ENCODE results near the gene GAREM1.

GAREM1 gene

DNA sequence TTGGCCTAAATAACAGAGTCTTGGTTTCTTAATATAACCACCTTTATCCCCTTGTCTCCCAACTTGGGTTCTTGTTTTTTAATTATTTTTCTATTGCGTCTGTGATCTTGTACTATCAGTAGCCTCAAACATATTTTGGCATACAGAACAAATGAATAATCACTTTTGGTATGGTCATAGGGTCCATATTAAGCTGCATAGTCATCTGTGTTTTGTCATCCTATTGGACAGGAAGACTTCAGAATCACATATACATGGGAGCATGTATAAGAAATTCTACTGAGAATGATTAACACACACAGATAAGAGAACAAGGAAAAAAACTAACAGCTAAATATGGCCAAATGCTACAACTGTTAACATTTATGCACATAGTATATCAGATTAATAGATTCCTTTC, 154.8 kb downstream of the GAREM1 start:
- TF ChIP-seq, protein P1, sequence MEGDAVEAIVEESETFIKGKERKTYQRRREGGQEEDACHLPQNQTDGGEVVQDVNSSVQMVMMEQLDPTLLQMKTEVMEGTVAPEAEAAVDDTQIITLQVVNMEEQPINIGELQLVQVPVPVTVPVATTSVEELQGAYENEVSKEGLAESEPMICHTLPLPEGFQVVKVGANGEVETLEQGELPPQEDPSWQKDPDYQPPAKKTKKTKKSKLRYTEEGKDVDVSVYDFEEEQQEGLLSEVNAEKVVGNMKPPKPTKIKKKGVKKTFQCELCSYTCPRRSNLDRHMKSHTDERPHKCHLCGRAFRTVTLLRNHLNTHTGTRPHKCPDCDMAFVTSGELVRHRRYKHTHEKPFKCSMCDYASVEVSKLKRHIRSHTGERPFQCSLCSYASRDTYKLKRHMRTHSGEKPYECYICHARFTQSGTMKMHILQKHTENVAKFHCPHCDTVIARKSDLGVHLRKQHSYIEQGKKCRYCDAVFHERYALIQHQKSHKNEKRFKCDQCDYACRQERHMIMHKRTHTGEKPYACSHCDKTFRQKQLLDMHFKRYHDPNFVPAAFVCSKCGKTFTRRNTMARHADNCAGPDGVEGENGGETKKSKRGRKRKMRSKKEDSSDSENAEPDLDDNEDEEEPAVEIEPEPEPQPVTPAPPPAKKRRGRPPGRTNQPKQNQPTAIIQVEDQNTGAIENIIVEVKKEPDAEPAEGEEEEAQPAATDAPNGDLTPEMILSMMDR (IDR thresholded peaks at IDR 0.05; ENCODE audit: extremely low read depth, insufficient read depth, missing control alignments), result no peak
- DNase-seq (ENCODE audit: low spot score), result no peak
- in situ Hi-C loops (cut with MboI; ENCODE audit: low pct_unique_long_range_greater_than_20kb, low sequenced_read_pairs, unreplicated experiment), result no loop called here

DNA sequence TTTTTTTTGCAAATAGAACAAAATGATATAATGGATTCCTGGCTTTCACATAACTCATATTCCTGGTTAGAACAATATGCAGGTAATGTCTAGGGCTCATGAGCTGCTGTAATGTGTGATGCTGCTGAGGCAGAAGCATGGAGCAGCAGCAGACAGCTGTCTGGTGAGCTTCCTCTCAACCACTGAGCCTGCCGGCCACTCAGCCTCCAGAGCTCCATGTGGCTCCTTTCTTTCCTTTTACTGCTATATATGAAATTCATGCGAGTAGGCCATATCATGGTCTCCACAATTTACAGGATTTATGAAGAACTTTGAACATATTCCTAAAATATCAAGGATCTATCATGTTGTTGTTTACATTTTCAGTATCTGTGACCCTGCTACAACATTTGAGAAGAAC, 159.9 kb downstream of the GAREM1 start:
- in situ Hi-C loops (cut with MboI; ENCODE audit: low pct_unique_long_range_greater_than_20kb, low sequenced_read_pairs, unreplicated experiment), result no loop called here
- no peak for DNase-seq (ENCODE audit: low spot score)
- TF ChIP-seq, protein P1 (IDR thresholded peaks at IDR 0.05; ENCODE audit: extremely low read depth, insufficient read depth, missing control alignments), result no peak

DNA sequence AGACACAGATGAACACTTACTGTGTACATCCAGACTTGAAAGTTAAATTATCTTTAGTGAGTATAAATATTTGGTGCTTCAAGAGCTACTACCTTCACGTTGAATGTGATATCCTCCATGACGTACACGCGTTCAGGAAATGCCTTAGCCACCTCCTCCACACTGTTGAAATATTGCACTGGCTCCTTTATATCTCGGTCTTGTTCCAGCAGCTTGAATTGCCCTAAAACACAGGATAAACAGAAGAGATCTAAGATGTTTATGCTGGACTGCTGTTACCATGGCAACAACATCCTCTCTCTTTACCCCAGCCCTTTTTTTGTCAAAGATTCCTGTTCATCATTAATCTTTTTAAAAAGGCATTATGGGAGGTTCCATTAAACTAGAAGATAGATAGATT, 160.6 kb downstream of the GAREM1 start:
- TF ChIP-seq, protein P1 (IDR thresholded peaks at IDR 0.05; ENCODE audit: extremely low read depth, insufficient read depth, missing control alignments), result no peak
- no peak for DNase-seq (ENCODE audit: low spot score)
- in situ Hi-C loops (cut with MboI; ENCODE audit: low pct_unique_long_range_greater_than_20kb, low sequenced_read_pairs, unreplicated experiment), result no loop called here

DNA sequence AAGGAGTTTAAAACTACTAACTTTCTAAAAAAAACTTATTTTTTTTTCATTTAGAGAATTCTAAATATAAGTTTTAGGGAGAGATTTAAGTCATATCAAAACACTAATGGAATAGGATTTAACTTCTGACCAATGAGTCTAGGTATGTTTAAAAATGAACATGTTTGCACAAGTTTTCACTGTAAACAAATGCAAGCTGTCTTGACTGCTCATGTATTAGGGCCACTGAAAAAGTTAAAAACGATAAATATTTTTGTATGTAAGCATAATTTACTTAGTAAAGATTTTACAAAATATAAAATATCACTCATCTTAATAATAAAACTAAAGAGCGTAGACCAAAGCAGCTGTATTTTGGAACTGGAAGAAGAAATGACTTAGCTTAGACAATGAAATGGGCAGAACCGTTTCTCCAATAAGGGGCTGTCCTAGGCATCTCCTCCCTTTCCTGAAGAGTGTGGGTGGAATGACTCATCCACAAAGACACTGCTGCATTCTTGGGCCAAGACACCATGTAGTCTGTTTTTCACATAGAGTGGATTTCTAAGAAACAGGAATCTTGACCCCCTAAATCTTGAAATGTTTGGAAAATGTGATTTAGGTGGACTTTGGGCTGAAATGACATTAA, 162.1 kb downstream of the GAREM1 start:
- in situ Hi-C loops (cut with MboI; ENCODE audit: low pct_unique_long_range_greater_than_20kb, low sequenced_read_pairs, unreplicated experiment), result no loop called here
- no peak for DNase-seq (ENCODE audit: low spot score)
- TF ChIP-seq, protein P1 (IDR thresholded peaks at IDR 0.05; ENCODE audit: extremely low read depth, insufficient read depth, missing control alignments), result no peak

DNA sequence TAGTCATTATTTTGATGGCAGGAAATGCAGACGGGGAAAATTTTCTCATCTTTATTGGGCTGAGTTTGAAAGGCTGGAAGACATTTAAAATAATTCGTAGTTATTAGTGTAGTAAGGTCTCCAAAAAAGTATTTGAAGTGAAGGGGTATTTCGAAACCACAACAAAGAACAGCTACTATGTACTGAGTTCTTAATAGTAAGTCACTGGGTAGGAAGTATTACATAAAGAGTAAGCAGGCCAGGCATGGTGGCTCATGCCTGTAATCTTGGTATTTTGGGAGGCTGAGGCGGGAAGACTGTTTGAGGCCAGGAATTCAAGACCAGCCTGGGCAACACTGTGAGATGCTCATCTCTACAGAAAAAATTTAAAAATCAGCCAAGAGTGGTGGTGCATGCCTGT, 167.3 kb downstream of the GAREM1 start:
- no peak for DNase-seq (ENCODE audit: low spot score)
- in situ Hi-C loops (cut with MboI; ENCODE audit: low pct_unique_long_range_greater_than_20kb, low sequenced_read_pairs, unreplicated experiment), result no loop called here
- TF ChIP-seq, protein P1 (IDR thresholded peaks at IDR 0.05; ENCODE audit: extremely low read depth, insufficient read depth, missing control alignments), result no peak

DNA sequence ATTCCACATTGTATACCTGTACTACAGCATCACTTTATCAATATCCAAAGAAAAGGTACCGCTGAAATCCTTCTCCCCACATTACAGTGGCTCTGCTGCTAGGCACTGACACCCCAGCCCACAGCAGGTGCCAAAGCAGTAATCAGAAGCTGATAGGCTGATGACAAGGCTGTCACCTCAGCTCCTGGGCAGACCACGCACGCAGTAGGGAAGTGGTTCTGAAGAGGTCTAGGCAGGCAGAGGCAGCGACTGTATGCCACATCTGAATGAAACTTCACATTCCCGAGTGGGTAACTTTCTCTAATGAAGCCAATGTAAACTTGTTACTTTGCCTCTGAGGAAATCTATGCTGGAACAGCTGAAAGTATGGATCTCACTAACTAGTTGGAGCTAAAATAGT, 167.9 kb downstream of the GAREM1 start:
- in situ Hi-C loops (cut with MboI; ENCODE audit: low pct_unique_long_range_greater_than_20kb, low sequenced_read_pairs, unreplicated experiment), result no loop called here
- TF ChIP-seq, protein P1 (IDR thresholded peaks at IDR 0.05; ENCODE audit: extremely low read depth, insufficient read depth, missing control alignments), result no peak
- no peak for DNase-seq (ENCODE audit: low spot score)

Measured in GM13977 (cell line).